ENCODE data around the gene RPP14.

DNA sequence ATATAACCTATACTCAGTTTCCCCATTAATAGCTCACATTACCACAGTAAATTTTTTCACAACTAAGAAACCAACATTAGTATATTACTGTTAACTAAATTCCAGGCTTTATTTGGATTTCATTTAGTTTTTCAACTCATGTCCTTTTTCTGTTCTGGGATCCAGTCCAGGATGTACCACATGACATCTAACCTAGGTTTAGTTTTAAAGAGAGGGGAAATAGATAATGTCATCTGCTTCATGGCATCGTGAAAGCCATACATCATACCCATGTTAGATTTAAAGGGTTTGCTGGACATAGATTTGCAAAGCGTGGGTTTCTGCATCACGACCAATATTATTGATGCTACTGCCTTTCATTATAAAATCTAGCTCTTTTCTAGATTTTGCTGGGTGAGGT lies 33.2 kb upstream of the RPP14 start:
- TF ChIP-seq, protein P1, sequence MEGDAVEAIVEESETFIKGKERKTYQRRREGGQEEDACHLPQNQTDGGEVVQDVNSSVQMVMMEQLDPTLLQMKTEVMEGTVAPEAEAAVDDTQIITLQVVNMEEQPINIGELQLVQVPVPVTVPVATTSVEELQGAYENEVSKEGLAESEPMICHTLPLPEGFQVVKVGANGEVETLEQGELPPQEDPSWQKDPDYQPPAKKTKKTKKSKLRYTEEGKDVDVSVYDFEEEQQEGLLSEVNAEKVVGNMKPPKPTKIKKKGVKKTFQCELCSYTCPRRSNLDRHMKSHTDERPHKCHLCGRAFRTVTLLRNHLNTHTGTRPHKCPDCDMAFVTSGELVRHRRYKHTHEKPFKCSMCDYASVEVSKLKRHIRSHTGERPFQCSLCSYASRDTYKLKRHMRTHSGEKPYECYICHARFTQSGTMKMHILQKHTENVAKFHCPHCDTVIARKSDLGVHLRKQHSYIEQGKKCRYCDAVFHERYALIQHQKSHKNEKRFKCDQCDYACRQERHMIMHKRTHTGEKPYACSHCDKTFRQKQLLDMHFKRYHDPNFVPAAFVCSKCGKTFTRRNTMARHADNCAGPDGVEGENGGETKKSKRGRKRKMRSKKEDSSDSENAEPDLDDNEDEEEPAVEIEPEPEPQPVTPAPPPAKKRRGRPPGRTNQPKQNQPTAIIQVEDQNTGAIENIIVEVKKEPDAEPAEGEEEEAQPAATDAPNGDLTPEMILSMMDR (conservative IDR thresholded peaks at IDR 0.05 in 1 of 2, IDR thresholded peaks at IDR 0.05 in 1 of 2; ENCODE audit: low read depth in 1 of 2, low read length in 2 of 2) = no peak
- no peak for TF ChIP-seq EZH2 (IDR thresholded peaks at IDR 0.05; ENCODE audit: low read length, missing control alignments)

All from fibroblast of lung (primary cell).